Measurements from ENCODE around the gene IL10RB. TPM values are rescaled to one million over a fixed set of nuclear protein-coding genes. Genes with fewer than 3 reads are reported as not detected.

IL10RB gene
- total RNA-seq, 2 donors from 2014 or later, result 10.2 to 21.8 TPM

Other genes with a start within 250 kb of the IL10RB start
- gene OLIG2, start 240.4 kb upstream of the IL10RB start, total RNA-seq, result not detected
- not detected for gene OLIG1, start 196.2 kb upstream of the IL10RB start, total RNA-seq
- 1 to 10 TPM; 5.4 to 5.8 TPM for gene IFNAR2, start 36.4 kb upstream of the IL10RB start, total RNA-seq
- 10 to 100 TPM; 20.0 to 24.6 TPM for gene IFNAR1, start 58.6 kb downstream of the IL10RB start, total RNA-seq
- gene IFNGR2, start 137.0 kb downstream of the IL10RB start, total RNA-seq, result 10 to 100 TPM; 40.2 to 47.3 TPM
- 10 to 100 TPM; 31.1 to 41.0 TPM for gene TMEM50B, start 213.6 kb downstream of the IL10RB start, total RNA-seq
- 1 to 10 TPM; 3.0 to 4.5 TPM for gene DNAJC28, start 225.3 kb downstream of the IL10RB start, total RNA-seq